Measurements from ENCODE around the gene TEC. TPM values are rescaled to one million over a fixed set of nuclear protein-coding genes. Genes with fewer than 3 reads are reported as not detected.

Gene TEC
- total RNA-seq, 5 donors from 2014 or later (not counting 1 experiment from before 2014, with no cell fraction given): 1.7 to 5.4 (median 2.5) TPM

DNA sequence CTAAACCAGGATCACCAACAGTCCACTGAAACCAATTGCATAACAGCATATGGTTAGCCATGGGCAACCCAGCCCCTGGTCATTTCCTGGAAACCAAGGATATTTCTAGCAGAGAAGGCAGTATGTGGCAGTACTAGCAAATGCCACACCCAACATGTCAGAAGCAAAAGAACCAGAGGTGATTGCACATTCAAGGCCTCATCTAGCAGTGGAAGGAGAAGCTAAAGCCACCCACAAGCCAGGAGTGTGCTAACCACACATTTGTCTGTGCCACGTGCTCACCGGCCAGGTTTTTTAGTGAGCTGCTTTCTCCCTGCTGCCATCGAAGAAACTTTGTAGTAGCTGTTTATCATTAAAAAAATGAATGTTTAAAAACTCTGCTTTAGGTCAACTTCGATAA lies 42.0 kb downstream of the TEC start:
- H3K27ac Mint-ChIP-seq: no peak overlapping the region
- H3K4me1 Mint-ChIP-seq: peaks cover 0 to 7% (median 0%) of the 10 kb centered on the region in 3 donors
- no CpG with 5 or more reads among the region's 4 CpGs for WGBS (ENCODE audit: insufficient coverage)
- H3K4me3 Mint-ChIP-seq: no peak overlapping the region
- Histone ChIP-seq H3K27ac (ENCODE audit: low read length) (no peak overlapping the region), H3K36me3 (ENCODE audit: control insufficient read depth in 2 of 2, extremely low read depth in 1 of 2, insufficient read depth in 1 of 2, low read length in 1 of 2) (no peaks in the 10 kb centered on the region), H3K4me3 (ENCODE audit: control insufficient read depth in 1 of 2, extremely low read depth in 1 of 2, low read length in 1 of 2) (no peak overlapping the region), H3K4me1 (ENCODE audit: control insufficient read depth in 1 of 2, extremely low read depth in 1 of 2, insufficient read depth in 2 of 2, low read length in 2 of 2) (no peaks in the 10 kb centered on the region), H3K27me3 (replicated peaks in 1 of 2; ENCODE audit: control insufficient read depth in 2 of 2, extremely low read depth in 1 of 2, insufficient read depth in 2 of 2, low read length in 1 of 2) (no peaks in the 10 kb centered on the region), H3K9me3 (no peaks in the 10 kb centered on the region)
- no peaks in the 10 kb centered on the region for H3K9me3 Mint-ChIP-seq
- CTCF ChIA-PET: interaction anchor here (0.6 to 0.9 kb wide), 2 partner anchors 11 to 509 kb away, joined by 3 read pairs; no protein-coding TSS in a partner anchor
- POLR2A ChIA-PET: no interaction called here
- DNase-seq: no peak
- no peaks in the 10 kb centered on the region for H3K27me3 Mint-ChIP-seq
- peaks cover 16% of the 10 kb centered on the region for H3K36me3 Mint-ChIP-seq
- no peak for ATAC-seq (replicated peaks in 1 of 4)

DNA sequence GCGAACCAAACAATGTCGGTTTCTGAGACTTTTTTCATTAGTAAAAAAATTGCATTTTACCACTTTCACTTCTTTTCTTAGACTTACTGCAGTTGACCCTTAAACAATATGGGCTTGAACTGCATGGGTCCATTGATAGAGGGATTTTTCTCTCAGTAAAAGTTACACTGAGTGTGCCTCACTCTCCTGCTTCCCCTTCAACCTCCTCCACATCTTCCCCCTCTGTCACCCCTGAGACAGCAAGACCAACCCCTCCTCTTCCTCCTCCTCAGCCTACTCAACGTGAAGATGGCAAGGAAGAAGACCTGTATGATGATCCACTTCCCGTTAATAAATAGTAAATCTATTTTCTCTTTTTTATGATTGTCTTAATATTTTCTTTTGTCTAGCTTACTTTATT lies 43.4 kb downstream of the TEC start:
- no CpG with 5 or more reads among the region's 4 CpGs for WGBS (ENCODE audit: insufficient coverage)
- H3K27me3 Mint-ChIP-seq: no peaks in the 10 kb centered on the region
- CTCF ChIA-PET: no interaction called here
- no peak for DNase-seq
- no peaks in the 10 kb centered on the region for H3K9me3 ChIP-seq
- no peak overlapping the region for H3K4me3 Mint-ChIP-seq
- peaks cover 0 to 7% (median 0%) of the 10 kb centered on the region in 3 donors for H3K4me1 Mint-ChIP-seq
- H3K4me1 ChIP-seq (ENCODE audit: control insufficient read depth in 1 of 2, extremely low read depth in 1 of 2, insufficient read depth in 2 of 2, low read length in 2 of 2): no peaks in the 10 kb centered on the region
- peaks cover 0 to 4% (median 0%) of the 10 kb centered on the region in 3 donors for H3K9me3 Mint-ChIP-seq
- no peak overlapping the region for H3K27ac Mint-ChIP-seq
- no peak overlapping the region for H3K4me3 ChIP-seq (ENCODE audit: control insufficient read depth in 1 of 2, extremely low read depth in 1 of 2, low read length in 1 of 2)
- no peak overlapping the region for H3K27ac ChIP-seq (ENCODE audit: low read length)
- no peak for ATAC-seq (replicated peaks in 1 of 4)
- H3K27me3 ChIP-seq (replicated peaks in 1 of 2; ENCODE audit: control insufficient read depth in 2 of 2, extremely low read depth in 1 of 2, insufficient read depth in 2 of 2, low read length in 1 of 2): no peaks in the 10 kb centered on the region
- H3K36me3 ChIP-seq (ENCODE audit: control insufficient read depth in 2 of 2, extremely low read depth in 1 of 2, insufficient read depth in 1 of 2, low read length in 1 of 2): no peaks in the 10 kb centered on the region
- H3K36me3 Mint-ChIP-seq: peaks cover 22% of the 10 kb centered on the region
- POLR2A ChIA-PET: no interaction called here

DNA sequence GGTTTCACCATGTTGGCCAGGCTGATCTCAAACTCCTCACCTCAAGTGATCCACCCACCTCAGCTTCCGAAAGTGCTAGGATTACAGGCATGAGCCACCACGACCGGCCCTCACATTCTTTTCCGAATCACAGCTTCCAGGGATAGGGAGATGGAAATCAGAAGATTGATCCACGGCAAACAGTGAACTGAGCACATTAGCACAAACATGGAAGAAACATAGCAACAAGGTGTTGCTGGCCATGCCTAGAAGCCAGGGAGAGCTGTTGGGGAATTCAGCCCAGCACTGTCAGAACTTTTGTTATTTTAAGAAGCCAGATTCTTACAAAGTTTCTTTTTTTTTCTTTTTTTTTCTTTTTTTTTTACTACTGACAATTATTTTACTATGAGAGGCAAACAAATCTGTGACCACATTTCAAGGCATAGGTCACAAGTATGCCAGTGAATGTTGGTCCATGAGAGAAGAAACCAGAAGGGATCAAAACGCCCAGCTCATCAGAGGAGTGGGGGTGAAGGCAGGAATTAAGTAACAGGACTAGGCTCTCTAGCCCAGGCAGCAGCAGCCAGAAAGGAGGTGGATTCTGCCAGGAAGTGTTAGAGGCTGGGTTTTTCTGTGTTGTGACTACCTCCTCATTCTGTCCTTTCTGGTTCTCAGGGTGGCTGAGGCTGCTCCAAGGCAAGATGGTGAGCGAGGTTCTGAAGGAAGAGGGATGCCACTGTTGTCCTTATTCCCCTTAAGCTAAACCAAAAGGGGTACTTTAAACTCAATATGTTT lies 44.1 kb downstream of the TEC start:
- ATAC-seq (replicated peaks in 1 of 4): no peak
- Histone ChIP-seq H3K4me3 (ENCODE audit: control insufficient read depth in 1 of 2, extremely low read depth in 1 of 2, low read length in 1 of 2) (no peak overlapping the region), H3K27ac (ENCODE audit: low read length) (no peak overlapping the region), H3K27me3 (replicated peaks in 1 of 2; ENCODE audit: control insufficient read depth in 2 of 2, extremely low read depth in 1 of 2, insufficient read depth in 2 of 2, low read length in 1 of 2) (no peaks in the 10 kb centered on the region), H3K4me1 (ENCODE audit: control insufficient read depth in 1 of 2, extremely low read depth in 1 of 2, insufficient read depth in 2 of 2, low read length in 2 of 2) (no peaks in the 10 kb centered on the region), H3K9me3 (no peaks in the 10 kb centered on the region), H3K36me3 (ENCODE audit: control insufficient read depth in 2 of 2, extremely low read depth in 1 of 2, insufficient read depth in 1 of 2, low read length in 1 of 2) (no peaks in the 10 kb centered on the region)
- H3K27ac Mint-ChIP-seq: no peak overlapping the region
- ChIA-PET POLR2A (no interaction called here), CTCF (no interaction called here)
- H3K9me3 Mint-ChIP-seq: peaks cover 0 to 4% (median 0%) of the 10 kb centered on the region in 3 donors
- WGBS (ENCODE audit: insufficient coverage): 88% methylated on average over 5 of the region's 7 CpGs
- H3K4me1 Mint-ChIP-seq: peaks cover 0 to 7% (median 0%) of the 10 kb centered on the region in 3 donors
- DNase-seq: no peak
- no peaks in the 10 kb centered on the region for H3K27me3 Mint-ChIP-seq
- H3K4me3 Mint-ChIP-seq: no peak overlapping the region
- peaks cover 26% of the 10 kb centered on the region for H3K36me3 Mint-ChIP-seq

DNA sequence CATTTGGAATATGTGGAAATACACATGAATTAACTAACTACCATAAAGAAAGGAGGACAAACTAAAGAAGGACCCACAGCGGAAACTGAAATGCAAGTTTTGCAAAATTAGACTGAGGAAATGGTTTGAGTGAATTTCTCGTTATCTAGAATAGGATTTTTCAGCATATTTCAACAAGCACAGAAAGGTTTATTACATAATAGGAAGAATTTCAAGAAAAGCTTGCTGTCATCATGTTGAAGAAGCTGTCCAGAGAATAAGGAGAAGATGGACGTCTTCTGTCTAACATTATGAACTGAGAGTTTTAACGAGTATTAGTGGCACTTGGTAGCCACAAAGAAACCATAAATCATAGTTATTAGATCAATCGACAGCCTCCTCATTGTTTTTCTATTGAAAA lies 45.0 kb downstream of the TEC start:
- DNase-seq: no peak

DNA sequence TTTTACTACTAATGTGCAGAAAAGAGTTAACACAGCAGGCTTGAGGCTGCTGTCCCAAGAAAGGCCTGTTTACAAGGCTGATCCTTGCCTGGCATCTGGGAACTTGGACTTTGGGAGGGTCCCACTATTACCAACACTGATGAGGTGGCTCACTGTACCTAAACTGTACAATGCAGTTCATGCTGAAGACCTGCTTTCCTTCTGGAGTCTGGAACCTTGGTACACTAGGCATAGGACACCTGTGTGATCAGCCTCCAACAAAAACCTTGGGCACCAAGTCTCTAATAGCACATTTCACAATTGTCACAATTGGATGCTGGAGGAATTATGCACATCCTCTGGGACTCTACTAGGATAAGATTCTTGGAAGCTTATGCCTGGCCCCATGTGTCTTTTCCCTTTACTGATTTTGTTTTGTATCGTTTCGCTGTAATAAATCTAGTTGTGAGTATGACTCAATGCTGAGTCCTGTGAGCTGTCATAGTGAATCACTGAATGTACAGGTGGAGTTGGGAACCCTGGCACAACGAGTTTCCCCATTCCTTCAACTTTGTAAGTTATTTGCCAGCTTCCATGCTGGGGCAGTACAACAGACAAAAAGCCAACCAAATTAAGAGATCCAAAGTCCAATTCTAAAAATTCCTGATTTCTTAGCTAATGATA lies 45.9 kb downstream of the TEC start:
- DNase-seq (no peak), ATAC-seq (replicated peaks in 1 of 4) (no peak)
- Histone ChIP-seq H3K27ac (ENCODE audit: low read length) (no peak overlapping the region), H3K27me3 (replicated peaks in 1 of 2; ENCODE audit: control insufficient read depth in 2 of 2, extremely low read depth in 1 of 2, insufficient read depth in 2 of 2, low read length in 1 of 2) (no peaks in the 10 kb centered on the region), H3K36me3 (ENCODE audit: control insufficient read depth in 2 of 2, extremely low read depth in 1 of 2, insufficient read depth in 1 of 2, low read length in 1 of 2) (no peaks in the 10 kb centered on the region), H3K4me1 (ENCODE audit: control insufficient read depth in 1 of 2, extremely low read depth in 1 of 2, insufficient read depth in 2 of 2, low read length in 2 of 2) (no peaks in the 10 kb centered on the region), H3K4me3 (ENCODE audit: control insufficient read depth in 1 of 2, extremely low read depth in 1 of 2, low read length in 1 of 2) (no peak overlapping the region), H3K9me3 (no peaks in the 10 kb centered on the region)
- Mint-ChIP-seq H3K27me3 (no peaks in the 10 kb centered on the region), H3K27ac (no peak overlapping the region), H3K4me3 (no peak overlapping the region), H3K36me3 (peaks cover 32% of the 10 kb centered on the region), H3K9me3 (peaks cover 0 to 4% (median 0%) of the 10 kb centered on the region in 3 donors), H3K4me1 (peaks cover 0 to 4% (median 0%) of the 10 kb centered on the region in 3 donors)
- POLR2A ChIA-PET: interaction anchor here in 1 of 2 donors (0.6 kb wide), 1 partner anchor 179 kb away, joined by 8 read pairs; no protein-coding TSS in a partner anchor
- WGBS (ENCODE audit: insufficient coverage): no CpG with 5 or more reads among the region's 3 CpGs
- CTCF ChIA-PET: interaction anchor here in 1 of 2 donors (0.6 kb wide), 1 partner anchor 218 kb away, joined by 3 read pairs; no protein-coding TSS in a partner anchor

More for the DNA sequence above, 45.0 kb downstream of the TEC start:
- Histone ChIP-seq H3K27me3 (replicated peaks in 1 of 2; ENCODE audit: control insufficient read depth in 2 of 2, extremely low read depth in 1 of 2, insufficient read depth in 2 of 2, low read length in 1 of 2) (no peaks in the 10 kb centered on the region), H3K4me3 (ENCODE audit: control insufficient read depth in 1 of 2, extremely low read depth in 1 of 2, low read length in 1 of 2) (no peak overlapping the region), H3K27ac (ENCODE audit: low read length) (no peak overlapping the region), H3K36me3 (ENCODE audit: control insufficient read depth in 2 of 2, extremely low read depth in 1 of 2, insufficient read depth in 1 of 2, low read length in 1 of 2) (no peaks in the 10 kb centered on the region), H3K9me3 (no peaks in the 10 kb centered on the region), H3K4me1 (ENCODE audit: control insufficient read depth in 1 of 2, extremely low read depth in 1 of 2, insufficient read depth in 2 of 2, low read length in 2 of 2) (no peaks in the 10 kb centered on the region)
- Mint-ChIP-seq H3K4me1 (peaks cover 0 to 7% (median 0%) of the 10 kb centered on the region in 3 donors), H3K36me3 (peaks cover 32% of the 10 kb centered on the region), H3K9me3 (peaks cover 0 to 4% (median 0%) of the 10 kb centered on the region in 3 donors), H3K27ac (no peak overlapping the region), H3K4me3 (no peak overlapping the region), H3K27me3 (no peaks in the 10 kb centered on the region)
- ATAC-seq (replicated peaks in 1 of 4): no peak
- POLR2A ChIA-PET: no interaction called here
- WGBS (ENCODE audit: insufficient coverage): no CpG with 5 or more reads among the region's 5 CpGs
- CTCF ChIA-PET: no interaction called here

DNA sequence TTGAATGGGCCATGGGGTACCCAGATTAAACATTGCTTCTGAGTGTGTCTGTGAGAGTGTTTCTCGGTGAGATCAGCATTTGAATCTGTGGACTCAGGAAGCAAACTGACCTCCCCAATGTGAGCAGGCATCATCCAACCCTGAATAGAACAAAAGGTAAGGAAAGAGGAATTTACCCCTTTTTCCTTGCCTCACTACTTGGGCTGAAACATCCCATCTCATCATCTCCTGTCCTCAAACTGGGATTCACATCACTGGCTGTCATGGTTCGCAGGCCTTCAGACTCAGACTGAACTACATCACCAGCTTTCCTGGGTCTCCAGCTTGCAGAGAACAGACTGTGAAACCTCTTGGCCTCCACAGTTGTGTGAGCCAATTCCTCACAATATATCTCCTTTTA lies 47.1 kb downstream of the TEC start:
- Histone ChIP-seq H3K27me3 (replicated peaks in 1 of 2; ENCODE audit: control insufficient read depth in 2 of 2, extremely low read depth in 1 of 2, insufficient read depth in 2 of 2, low read length in 1 of 2) (no peaks in the 10 kb centered on the region), H3K4me1 (ENCODE audit: control insufficient read depth in 1 of 2, extremely low read depth in 1 of 2, insufficient read depth in 2 of 2, low read length in 2 of 2) (no peaks in the 10 kb centered on the region), H3K4me3 (ENCODE audit: control insufficient read depth in 1 of 2, extremely low read depth in 1 of 2, low read length in 1 of 2) (no peak overlapping the region), H3K27ac (ENCODE audit: low read length) (no peak overlapping the region), H3K9me3 (no peaks in the 10 kb centered on the region), H3K36me3 (ENCODE audit: control insufficient read depth in 2 of 2, extremely low read depth in 1 of 2, insufficient read depth in 1 of 2, low read length in 1 of 2) (no peaks in the 10 kb centered on the region)
- 89% methylated on average over 1 of the region's 2 CpGs for WGBS (ENCODE audit: insufficient coverage)
- Mint-ChIP-seq H3K27me3 (no peaks in the 10 kb centered on the region), H3K4me1 (no peaks in the 10 kb centered on the region), H3K36me3 (peaks cover 29% of the 10 kb centered on the region), H3K27ac (no peak overlapping the region), H3K4me3 (no peak overlapping the region), H3K9me3 (peaks cover 0 to 4% (median 0%) of the 10 kb centered on the region in 3 donors)
- ChIA-PET CTCF (interaction anchor here in 1 of 2 donors (0.6 kb wide), 1 partner anchor 47 kb away, joined by 3 read pairs; no protein-coding TSS in a partner anchor), POLR2A (interaction anchor here in 1 of 2 donors (0.6 kb wide), 1 partner anchor 219 kb away, joined by 3 read pairs; no protein-coding TSS in a partner anchor)
- no peak for ATAC-seq (replicated peaks in 1 of 4)
- no peak for DNase-seq

Measured in T-cell (primary cell).